Measurements from ENCODE around the gene GRAMD2B.

The GRAMD2B gene

GRCh38 chr5:126503602-126504104, 80.4 kb downstream of the GRAMD2B start:
- no peak for TF ChIP-seq CTCF (IDR thresholded peaks at IDR 0.05; ENCODE audit: insufficient read depth, low read depth, low read length, missing control alignments)
- H3K4me3 ChIP-seq (ENCODE audit: low read depth, low read length), result no peak overlapping the region
- DNase-seq (ENCODE audit: low read depth), result no peak

GRCh38 chr5:126506079-126506478, 82.9 kb downstream of the GRAMD2B start:
- no peak overlapping the region for H3K4me3 ChIP-seq (ENCODE audit: low read depth, low read length)
- no peak for DNase-seq (ENCODE audit: low read depth)
- TF ChIP-seq CTCF (IDR thresholded peaks at IDR 0.05; ENCODE audit: insufficient read depth, low read depth, low read length, missing control alignments), result no peak

GRCh38 chr5:126508251-126508961, 85.2 kb downstream of the GRAMD2B start:
- no peak overlapping the region for H3K4me3 ChIP-seq (ENCODE audit: low read depth, low read length)
- no peak for DNase-seq (ENCODE audit: low read depth)
- no peak for TF ChIP-seq CTCF (IDR thresholded peaks at IDR 0.05; ENCODE audit: insufficient read depth, low read depth, low read length, missing control alignments)

GRCh38 chr5:126508962-126509279, 85.7 kb downstream of the GRAMD2B start:
- TF ChIP-seq CTCF (IDR thresholded peaks at IDR 0.05; ENCODE audit: insufficient read depth, low read depth, low read length, missing control alignments), result no peak
- peak; percentile 4 for DNase-seq (ENCODE audit: low read depth)
- H3K4me3 ChIP-seq (ENCODE audit: low read depth, low read length), result no peak overlapping the region

GRCh38 chr5:126509339-126509738, 86.1 kb downstream of the GRAMD2B start:
- no peak overlapping the region for H3K4me3 ChIP-seq (ENCODE audit: low read depth, low read length)
- TF ChIP-seq CTCF (IDR thresholded peaks at IDR 0.05; ENCODE audit: insufficient read depth, low read depth, low read length, missing control alignments), result no peak
- no peak for DNase-seq (ENCODE audit: low read depth)

- no peak for DNase-seq (ENCODE audit: low read depth)
- no peak overlapping the region for H3K4me3 ChIP-seq (ENCODE audit: low read depth, low read length)
- TF ChIP-seq CTCF (IDR thresholded peaks at IDR 0.05; ENCODE audit: insufficient read depth, low read depth, low read length, missing control alignments), result no peak
Measured at GRCh38 chr5:126511961-126512360, 88.8 kb downstream of the GRAMD2B start.

- DNase-seq (ENCODE audit: low read depth), result no peak
- TF ChIP-seq CTCF (IDR thresholded peaks at IDR 0.05; ENCODE audit: insufficient read depth, low read depth, low read length, missing control alignments), result no peak
- no peak overlapping the region for H3K4me3 ChIP-seq (ENCODE audit: low read depth, low read length)
Measured at GRCh38 chr5:126512451-126512850, 89.2 kb downstream of the GRAMD2B start.
